Hepatocyte (in vitro differentiated cells): ENCODE measurements around the gene PRKCA. TPM values are rescaled to one million over a fixed set of nuclear protein-coding genes. Genes with fewer than 3 reads are reported as not detected.

Source experiments
- DNase-seq: peaks from one replicate; pipeline ENCODE4 v3.0.0-alpha.2; 2016; ENCODE audit warnings: low spot score
- H2AFZ ChIP-seq: fragments of 200-600 bp; sonication (generic); 2 replicates; pipeline ENCODE4 v1.6.0; 2016; ENCODE audit warnings: antibody characterized with exemption, mild to moderate bottlenecking
- H3K27ac ChIP-seq: fragments of 200-600 bp; sonication (generic); 2 replicates; pipeline ENCODE4 v1.5.1; 2016; ENCODE audit warnings: mild to moderate bottlenecking
- H3K27me3 ChIP-seq: fragments of 200-600 bp; sonication (generic); 2 replicates; pipeline ENCODE4 v1.6.1; 2016
- H3K36me3 ChIP-seq: fragments of 200-600 bp; sonication (generic); replicated peaks from 2 replicates; pipeline ENCODE4 v1.5.1; 2016; ENCODE audit warnings: low read depth; ENCODE audit not compliant: insufficient read depth
- H3K4me1 ChIP-seq: fragments of 200-600 bp; sonication (generic); 2 replicates; pipeline ENCODE4 v1.5.1; 2016; ENCODE audit warnings: mild to moderate bottlenecking, moderate library complexity; ENCODE audit not compliant: insufficient read depth
- H3K4me2 ChIP-seq: fragments of 200-600 bp; sonication (generic); 2 replicates; pipeline ENCODE4 v1.6.0; 2016
- H3K4me3 ChIP-seq: fragments of 200-600 bp; sonication (generic); 2 replicates; pipeline ENCODE4 v1.5.1; 2016; ENCODE audit warnings: mild to moderate bottlenecking
- H3K79me2 ChIP-seq: fragments of 200-600 bp; sonication (generic); 2 replicates; pipeline ENCODE4 v1.6.0; 2017; ENCODE audit warnings: mild to moderate bottlenecking
- H3K9me2 ChIP-seq: fragments of 200-600 bp; sonication (generic); replicated peaks from 2 replicates; pipeline ENCODE4 v1.6.0; 2017; ENCODE audit warnings: mild to moderate bottlenecking; ENCODE audit not compliant: insufficient read depth
- H3K9me3 ChIP-seq: fragments of 200-600 bp; sonication (generic); 2 replicates; pipeline ENCODE4 v1.5.1; 2016; ENCODE audit warnings: low read depth, mild to moderate bottlenecking
- H4K20me1 ChIP-seq: fragments of 200-600 bp; sonication (generic); 2 replicates; pipeline ENCODE4 v1.6.0; 2016; ENCODE audit warnings: mild to moderate bottlenecking; ENCODE audit not compliant: insufficient read depth, poor library complexity, severe bottlenecking
- CTCF ChIP-seq: fragments of 200-600 bp; sonication (generic); IDR thresholded peaks from 2 replicates; pipeline ENCODE4 v1.5.1; 2016; ENCODE audit warnings: antibody characterized with exemption, mild to moderate bottlenecking; ENCODE audit not compliant: poor library complexity
- EZH2 ChIP-seq: fragments of 200-600 bp; sonication (generic); IDR thresholded peaks from 2 replicates; pipeline ENCODE4 v1.6.1; 2016; ENCODE audit warnings: antibody characterized with exemption, mild to moderate bottlenecking, borderline replicate concordance
- EZH2phosphoT487 ChIP-seq: fragments of 200-600 bp; sonication (generic); IDR thresholded peaks from one replicate; pipeline ENCODE4 v1.6.1; 2018; ENCODE audit warnings: antibody characterized with exemption, mild to moderate bottlenecking, low read depth, moderate library complexity; ENCODE audit not compliant: unreplicated experiment, severe bottlenecking
- WGBS: methylation state at CpG from one replicate; pipeline ENCODE4 v1.1.6; 2016; ENCODE audit warnings: low lambda C conversion rate; ENCODE audit errors: missing lambda C conversion rate; 5-methylcytosine and 5-hydroxymethylcytosine counted together
- polyA plus RNA-seq: library from polyadenylated mRNA; unstranded; fragments of >200 nt; fragmentation: Nextera tagmentation; extraction: Ambion mirVana; gene quantifications from 2 replicates; pipeline ENCODE4 v1.2.1, GENCODE V29; 2016
- total RNA-seq: library from RNA; depleted of rRNA; stranded (reverse); fragments of >200 nt; gene quantifications from 2 replicates; pipeline ENCODE4 v1.2.3, GENCODE V29; 2014

The PRKCA gene
- total and polyA plus RNA-seq, 2 experiments from 2014 or later = 5.9 to 18.5 TPM

DNA sequence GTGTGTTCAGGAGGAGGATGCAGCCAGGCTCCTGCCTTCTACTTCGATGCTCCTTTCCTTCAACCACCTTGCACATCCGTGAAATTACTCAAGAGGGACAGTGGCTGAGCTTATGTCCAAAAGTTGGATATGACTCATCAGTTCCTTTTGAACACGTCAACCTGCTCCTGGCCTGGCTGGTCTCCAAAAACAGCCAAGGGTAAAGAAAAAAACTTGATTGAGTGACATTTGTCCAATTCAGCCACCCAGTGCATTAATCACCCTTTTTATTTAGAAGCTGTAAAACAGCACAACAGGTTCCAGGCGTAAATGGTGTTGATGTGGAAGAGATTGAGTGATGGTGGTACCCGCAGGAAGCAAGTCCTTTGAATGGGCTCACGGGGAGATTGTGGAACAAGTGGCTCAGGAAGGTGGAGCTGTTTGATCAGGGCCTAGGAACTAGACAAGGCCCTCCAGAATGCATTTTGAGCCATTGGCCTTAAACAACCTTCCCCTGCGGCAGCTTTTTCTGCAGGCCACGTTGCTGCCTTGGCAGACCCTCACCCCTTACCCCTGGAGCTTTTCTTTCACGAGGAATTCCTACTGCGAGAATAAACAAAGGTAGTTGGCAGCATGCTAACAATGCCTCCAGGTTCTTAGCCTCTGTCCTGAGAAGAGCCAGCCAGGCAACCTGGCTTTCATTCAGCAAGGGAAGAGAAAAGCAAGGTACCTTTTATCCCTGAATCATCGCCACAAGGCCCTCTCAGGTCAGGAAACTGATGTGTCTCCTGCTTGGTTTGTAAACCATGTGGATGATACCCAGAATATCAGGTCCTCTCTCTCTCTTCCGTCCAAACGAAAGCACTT, 359.2 kb downstream of the PRKCA start:
- TF ChIP-seq EZH2phosphoT487 (no peak), EZH2 (no peak), CTCF (no peak)
- no peaks in the 10 kb centered on the region for H4K20me1 ChIP-seq
- WGBS = 84% methylated on average over 13 of the region's 13 CpGs
- no peak overlapping the region for H3K4me3 ChIP-seq
- H3K36me3 ChIP-seq = no peaks in the 10 kb centered on the region
- no peaks in the 10 kb centered on the region for H3K9me3 ChIP-seq
- DNase-seq = no peak
- H2AFZ ChIP-seq = no peak overlapping the region
- H3K27ac ChIP-seq = no peak overlapping the region
- no peaks in the 10 kb centered on the region for H3K4me1 ChIP-seq
- H3K79me2 ChIP-seq = no peaks in the 10 kb centered on the region
- no peak overlapping the region for H3K4me2 ChIP-seq
- H3K27me3 ChIP-seq = no peaks in the 10 kb centered on the region
- no peaks in the 10 kb centered on the region for H3K9me2 ChIP-seq

DNA sequence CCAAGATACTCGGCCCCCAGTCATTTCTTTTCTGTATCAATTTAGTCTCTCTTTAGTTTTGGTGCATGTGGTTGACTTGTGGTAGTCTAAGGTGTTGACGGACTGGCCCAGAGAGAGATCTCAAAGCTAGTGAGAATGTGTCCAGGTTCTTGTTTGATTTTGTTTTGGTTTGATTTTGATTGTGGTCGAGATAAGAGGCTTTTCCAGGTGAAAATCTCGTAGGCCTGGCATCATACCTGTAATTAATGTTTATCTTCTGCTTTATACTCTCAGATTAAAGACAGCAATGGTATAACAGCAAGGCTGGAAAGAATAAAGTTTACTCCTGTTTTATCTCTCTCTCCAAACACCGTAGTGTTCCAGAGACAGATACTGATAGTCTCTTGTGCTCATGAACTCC, 360.1 kb downstream of the PRKCA start:
- no peak overlapping the region for H2AFZ ChIP-seq
- no peaks in the 10 kb centered on the region for H3K27me3 ChIP-seq
- no peaks in the 10 kb centered on the region for H3K4me1 ChIP-seq
- H3K4me3 ChIP-seq = no peak overlapping the region
- H3K79me2 ChIP-seq = no peaks in the 10 kb centered on the region
- WGBS = 68% methylated on average over 5 of the region's 5 CpGs
- no peaks in the 10 kb centered on the region for H3K36me3 ChIP-seq
- H4K20me1 ChIP-seq = no peaks in the 10 kb centered on the region
- H3K9me3 ChIP-seq = no peaks in the 10 kb centered on the region
- TF ChIP-seq EZH2phosphoT487 = no peak
- TF ChIP-seq EZH2 = no peak
- TF ChIP-seq CTCF = no peak
- no peak for DNase-seq
- H3K9me2 ChIP-seq = no peaks in the 10 kb centered on the region
- H3K4me2 ChIP-seq = no peak overlapping the region
- no peak overlapping the region for H3K27ac ChIP-seq

- H3K27ac ChIP-seq = no peak overlapping the region
- no peaks in the 10 kb centered on the region for H3K27me3 ChIP-seq
- H3K79me2 ChIP-seq = no peaks in the 10 kb centered on the region
- no peak overlapping the region for H3K4me2 ChIP-seq
- no peaks in the 10 kb centered on the region for H3K9me2 ChIP-seq
- no peaks in the 10 kb centered on the region for H3K4me1 ChIP-seq
- DNase-seq = no peak
- H4K20me1 ChIP-seq = no peaks in the 10 kb centered on the region
- TF ChIP-seq CTCF = no peak
- no peak for TF ChIP-seq EZH2
- no peak for TF ChIP-seq EZH2phosphoT487
- H3K9me3 ChIP-seq = no peaks in the 10 kb centered on the region
- no peak overlapping the region for H2AFZ ChIP-seq
- H3K36me3 ChIP-seq = no peaks in the 10 kb centered on the region
- WGBS = 75% methylated on average over 12 of the region's 12 CpGs
- no peak overlapping the region for H3K4me3 ChIP-seq
These were observed 360.7 kb downstream of the PRKCA start for GRCh38 chr17:66663041-66663606.
